Erythroblast (primary cell): ENCODE results near the gene NLGN1.

Experiments
- GATA1 ChIP-seq: IDR thresholded peaks from 2 replicates; pipeline ENCODE4 v1.6.1; 2011; ENCODE audit warnings: low read depth, mild to moderate bottlenecking, control low read depth, low read length, moderate library complexity
- POLR2A ChIP-seq: IDR thresholded peaks from 2 replicates; pipeline ENCODE4 v1.6.1; 2011; ENCODE audit warnings: mild to moderate bottlenecking, low read length

DNA sequence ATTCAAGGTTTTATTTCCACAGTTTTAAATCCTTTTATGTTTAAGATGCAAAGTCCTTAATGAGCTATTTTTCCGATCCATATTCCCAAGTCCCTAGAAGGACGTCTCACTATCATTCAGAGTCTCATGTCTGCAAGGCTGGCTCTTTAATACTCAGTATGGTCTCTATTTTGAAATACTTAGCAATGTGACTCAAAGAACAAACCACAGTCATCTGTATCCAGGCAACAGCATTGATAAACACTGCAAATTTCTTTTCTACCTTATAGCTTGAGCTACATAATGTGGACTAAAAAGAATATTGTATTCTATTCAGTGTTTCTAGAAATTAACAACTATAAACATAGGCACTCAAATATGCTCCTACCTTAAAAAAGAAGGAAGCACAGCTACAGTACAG lies 873.3 kb downstream of the NLGN1 start:
- TF ChIP-seq POLR2A (no peak), GATA1 (no peak)
